ENCODE measurements around the gene MEAF6.

MEAF6 gene

DNA sequence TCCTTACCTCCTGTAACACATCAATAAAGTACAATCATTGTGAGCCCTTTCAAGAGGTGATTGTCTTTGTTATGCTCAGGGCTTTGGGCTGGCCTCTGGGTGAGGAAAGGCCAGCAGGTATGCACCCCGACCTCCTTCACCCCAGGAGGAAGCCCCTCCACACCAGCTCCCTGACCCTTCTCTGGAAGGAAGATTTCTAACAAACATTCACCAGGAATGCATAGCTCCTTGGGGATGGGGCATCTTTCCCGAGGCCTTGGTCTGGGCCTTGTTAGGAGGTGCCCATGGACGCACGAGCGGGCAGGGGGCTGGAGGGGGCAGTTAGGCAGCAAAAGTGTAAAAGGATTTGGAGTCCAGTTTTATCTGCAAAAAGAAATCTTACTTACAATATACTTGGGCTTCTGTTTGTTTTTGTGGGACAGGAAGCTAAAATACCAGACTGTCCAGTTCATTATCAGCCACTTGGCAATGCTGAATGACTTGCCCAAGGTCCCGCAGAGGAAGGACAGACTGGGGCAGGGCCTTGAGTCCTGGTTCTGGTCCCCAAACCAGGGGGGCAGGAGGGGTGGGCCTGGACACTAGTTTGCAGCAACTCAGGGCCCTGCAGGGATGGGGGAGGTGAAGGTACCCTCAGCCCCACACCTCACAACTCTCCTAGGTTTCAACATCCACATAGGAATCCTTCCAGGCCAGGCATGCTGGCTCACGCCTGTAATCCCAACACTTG lies 30.1 kb downstream of the MEAF6 start:
- DNase-seq (ENCODE audit: low read depth), result no peak

DNA sequence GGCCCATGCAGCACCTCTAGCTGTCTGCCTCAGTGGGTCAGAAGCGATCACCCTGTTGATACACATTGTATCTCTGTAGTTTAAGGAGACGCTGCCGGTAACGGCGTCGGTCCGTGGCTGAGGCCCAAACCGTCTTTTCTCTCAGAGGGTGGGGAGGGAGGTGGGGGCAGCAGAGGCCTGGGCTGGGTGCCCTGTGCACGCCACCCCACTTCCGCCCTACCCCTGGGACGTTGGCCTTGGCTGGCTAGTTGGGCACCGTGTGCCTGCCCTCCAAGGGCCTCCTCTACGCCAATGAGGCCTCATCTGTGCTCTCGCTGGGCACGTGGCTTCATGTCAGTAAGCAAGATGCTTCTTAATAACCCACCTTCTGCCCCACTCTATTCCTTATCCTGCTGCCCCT lies 30.8 kb downstream of the MEAF6 start:
- no peak for DNase-seq (ENCODE audit: low read depth)

DNA sequence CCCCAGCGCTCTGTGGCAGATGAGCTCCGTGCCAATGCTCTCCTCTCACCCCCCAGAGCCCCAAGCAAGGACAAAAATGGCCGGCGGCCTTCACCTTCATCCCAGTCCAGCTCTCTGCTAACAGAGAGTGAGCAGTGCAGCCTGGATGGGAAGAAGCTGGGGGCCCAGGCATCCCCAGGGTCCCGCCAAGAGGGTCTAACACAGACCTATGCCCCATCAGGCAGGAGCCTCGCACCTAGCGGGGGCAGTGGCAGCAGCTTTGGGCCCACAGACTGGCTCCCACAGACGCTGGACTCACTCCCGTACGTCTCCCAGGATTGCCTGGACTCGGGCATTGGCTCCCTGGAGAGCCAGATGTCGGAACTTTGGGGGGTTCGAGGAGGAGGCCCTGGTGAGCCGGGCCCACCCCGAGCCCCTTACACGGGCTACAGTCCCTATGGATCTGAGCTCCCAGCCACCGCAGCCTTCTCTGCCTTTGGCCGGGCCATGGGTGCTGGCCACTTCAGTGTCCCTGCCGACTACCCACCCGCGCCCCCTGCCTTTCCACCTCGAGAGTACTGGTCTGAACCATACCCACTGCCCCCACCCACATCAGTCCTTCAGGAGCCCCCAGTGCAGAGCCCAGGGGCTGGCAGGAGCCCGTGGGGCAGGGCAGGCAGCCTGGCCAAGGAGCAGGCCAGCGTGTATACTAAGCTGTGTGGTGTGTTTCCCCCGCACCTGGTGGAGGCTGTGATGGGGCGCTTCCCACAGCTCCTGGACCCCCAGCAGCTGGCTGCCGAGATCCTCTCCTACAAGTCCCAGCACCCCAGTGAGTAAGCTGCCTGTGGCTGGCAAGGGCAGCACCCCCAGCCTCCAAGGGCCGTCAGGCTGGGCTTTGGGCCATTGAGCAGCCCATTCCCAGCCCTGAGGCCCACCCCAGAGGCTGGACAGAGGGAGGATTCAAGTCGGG lies 31.5 kb downstream of the MEAF6 start:
- no peak for DNase-seq (ENCODE audit: low read depth)

DNA sequence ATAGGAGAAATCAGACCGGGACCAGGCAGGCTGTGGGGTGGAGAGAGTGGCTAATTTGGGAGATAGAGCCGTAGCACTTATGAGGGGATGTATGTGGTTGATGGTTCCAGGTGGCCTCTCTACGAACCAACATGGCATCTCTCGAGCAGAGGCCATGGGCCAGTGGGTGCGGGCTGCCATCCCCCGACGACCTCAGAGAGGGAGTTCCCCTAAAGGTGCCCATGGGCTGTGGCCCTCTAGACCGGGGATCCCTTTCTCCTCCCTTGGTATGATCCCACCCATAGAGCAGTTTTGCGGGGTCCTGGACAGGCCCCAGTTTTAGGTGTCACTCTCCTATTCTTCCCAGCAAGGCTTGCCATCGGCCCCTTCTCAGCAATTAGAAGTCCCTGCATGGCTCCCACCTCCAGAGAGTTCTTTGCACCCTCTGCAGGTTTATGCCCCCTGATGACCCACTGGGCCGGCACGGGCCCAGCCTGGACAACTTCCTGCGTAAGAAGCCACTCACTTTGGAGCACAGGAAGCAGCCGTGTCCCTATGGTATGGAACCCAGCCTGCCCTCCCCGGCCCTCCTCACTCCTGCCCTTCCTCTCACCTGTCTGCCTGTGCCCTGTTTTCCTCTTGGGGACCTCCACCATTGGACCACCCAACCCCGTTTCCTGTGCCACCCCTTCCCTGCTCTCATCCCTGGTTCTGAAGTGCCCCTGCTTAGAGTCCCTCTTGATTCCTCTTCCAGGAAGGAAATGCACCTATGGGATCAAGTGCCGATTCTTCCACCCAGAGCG lies 32.4 kb downstream of the MEAF6 start:
- DNase-seq (ENCODE audit: low read depth), result no peak

DNA sequence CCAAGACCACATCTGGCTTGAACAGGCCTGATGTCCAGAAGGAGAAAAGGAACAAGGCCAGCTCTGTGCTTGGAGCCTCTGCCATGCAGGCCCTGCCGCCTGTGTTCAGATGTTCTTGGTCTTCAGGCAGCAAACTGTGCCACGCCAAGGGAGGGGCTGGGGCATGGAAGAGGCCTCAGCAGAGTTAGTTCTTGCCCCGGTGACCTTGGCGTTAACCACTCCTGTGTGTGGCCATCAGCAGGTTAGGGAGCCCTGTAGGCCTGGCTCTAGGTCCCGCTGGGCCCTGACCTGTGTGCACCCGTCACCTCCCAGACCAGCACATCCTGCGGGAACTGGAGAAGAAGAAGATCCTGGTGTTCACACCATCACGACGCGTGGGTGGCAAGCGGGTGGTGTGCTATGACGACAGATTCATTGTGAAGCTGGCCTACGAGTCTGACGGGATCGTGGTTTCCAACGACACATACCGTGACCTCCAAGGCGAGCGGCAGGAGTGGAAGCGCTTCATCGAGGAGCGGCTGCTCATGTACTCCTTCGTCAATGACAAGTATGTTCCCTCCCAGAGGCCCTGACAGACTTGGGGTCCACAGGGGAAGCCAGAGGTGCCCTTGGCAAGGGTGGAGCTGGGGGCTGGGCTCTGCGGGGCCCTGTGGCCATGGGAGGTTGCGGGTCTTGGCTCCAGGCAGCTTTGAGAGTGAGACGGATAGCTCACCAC lies 33.1 kb downstream of the MEAF6 start:
- no peak for DNase-seq (ENCODE audit: low read depth)

DNA sequence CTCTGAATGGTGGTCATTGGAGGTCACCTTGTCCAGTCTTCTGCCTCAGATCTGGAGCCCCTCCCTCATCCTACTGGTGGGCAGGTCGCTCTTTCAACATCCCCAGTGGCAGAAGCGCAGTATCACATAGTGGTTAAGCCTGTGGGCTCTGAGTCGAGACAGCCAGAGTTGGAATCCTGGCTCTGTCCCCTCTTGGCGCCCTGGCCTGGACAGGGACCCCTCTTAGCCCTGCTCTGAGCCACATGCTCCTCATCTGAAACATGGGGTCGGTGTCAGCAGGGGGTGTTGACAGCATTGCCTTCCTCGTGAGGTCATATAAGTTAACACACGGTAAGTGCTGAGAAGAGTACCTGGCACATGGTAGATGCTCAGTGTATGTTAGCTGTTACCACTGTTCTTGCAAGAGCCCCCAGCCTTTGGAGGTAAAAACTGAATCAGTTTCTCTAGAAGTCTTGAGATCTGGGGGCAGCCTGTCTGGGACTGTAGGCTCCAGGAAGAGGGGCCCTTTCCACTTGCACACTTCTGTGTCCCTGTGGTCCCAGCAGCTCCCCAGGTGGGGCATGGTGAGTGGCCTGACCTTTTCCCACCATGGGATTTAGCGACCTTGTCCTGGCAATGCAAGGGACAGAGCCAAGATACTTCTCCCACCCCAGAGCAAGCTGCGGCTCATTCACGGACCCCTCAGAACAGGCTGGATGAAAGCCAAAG lies 33.8 kb downstream of the MEAF6 start:
- DNase-seq (ENCODE audit: low read depth), result no peak

DNA sequence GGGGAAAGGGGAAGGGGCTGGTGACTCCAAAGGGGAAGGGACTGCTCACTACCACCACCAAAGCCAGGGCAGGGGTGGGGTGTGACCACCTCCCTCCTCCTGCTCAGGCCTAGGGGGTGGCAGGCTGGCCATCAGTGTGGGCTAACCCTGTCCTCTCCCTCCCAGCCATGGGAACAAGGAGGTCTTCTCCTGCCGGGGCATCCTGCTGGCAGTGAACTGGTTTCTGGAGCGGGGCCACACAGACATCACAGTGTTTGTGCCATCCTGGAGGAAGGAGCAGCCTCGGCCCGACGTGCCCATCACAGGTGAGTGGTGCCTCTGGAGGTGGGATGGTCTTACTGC lies 34.5 kb downstream of the MEAF6 start:
- no peak for DNase-seq (ENCODE audit: low read depth)

DNA sequence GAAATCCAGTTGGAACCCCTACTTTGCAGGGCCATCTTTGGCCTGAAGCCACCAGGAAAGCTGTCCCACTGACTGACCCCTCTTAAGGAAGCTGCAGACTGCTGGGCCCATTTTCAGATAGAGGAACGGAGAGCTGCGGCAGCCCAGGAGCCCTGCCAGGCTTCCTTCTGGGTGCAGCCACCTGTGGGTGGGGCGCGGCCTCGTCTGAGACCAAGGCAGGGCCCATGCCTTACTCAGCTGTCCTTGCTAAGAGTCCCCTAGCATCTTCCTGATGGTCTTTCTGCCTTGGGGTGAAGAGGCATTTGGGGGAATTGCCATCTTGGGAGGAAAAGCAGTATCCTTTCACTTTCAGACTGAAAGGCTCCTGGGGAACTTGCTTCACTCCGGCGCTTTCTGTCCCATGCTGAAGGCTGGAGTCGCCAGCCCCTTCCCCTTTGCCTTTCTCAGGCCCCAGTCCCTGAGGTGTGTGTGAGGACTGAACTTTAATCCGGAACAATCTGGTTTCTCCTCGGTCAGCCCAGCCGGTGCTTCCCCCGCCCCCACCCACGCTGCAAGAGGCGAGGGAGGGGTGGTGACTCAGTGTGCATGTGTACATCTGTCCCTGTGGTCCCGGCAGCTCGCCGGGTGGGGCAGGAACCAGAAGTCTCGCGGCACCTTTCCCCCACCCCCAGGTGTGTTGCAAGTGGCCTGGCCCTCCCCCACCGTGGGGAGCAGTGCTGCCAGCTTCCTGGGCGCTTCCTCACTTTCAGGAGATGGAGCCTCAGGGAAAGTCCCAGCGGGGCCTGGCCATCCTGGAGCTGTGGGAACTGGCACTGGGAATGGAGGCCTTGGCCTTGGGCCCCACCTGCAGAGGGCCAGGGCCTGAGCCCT lies 35.1 kb downstream of the MEAF6 start:
- DNase-seq (ENCODE audit: low read depth), result peak; percentile 89

DNA sequence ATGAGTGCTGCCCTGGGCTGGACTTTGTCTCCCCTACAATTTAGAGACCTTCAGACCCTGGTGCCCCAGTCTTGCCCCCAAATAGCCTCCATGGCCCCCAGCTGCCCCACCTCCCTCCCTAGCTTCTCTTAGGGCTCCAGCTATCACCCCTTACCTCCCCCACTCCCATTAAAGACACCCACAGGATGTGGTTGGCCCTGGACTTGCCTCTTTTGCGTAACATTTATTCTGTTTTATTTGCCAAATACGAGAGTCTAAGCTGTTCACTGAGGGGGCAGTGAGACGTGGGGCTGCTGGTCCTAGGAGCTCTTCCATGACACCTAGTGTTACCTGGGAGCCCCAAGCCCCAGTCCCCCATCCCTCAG lies 35.7 kb downstream of the MEAF6 start:
- no peak for DNase-seq (ENCODE audit: low read depth)

DNA sequence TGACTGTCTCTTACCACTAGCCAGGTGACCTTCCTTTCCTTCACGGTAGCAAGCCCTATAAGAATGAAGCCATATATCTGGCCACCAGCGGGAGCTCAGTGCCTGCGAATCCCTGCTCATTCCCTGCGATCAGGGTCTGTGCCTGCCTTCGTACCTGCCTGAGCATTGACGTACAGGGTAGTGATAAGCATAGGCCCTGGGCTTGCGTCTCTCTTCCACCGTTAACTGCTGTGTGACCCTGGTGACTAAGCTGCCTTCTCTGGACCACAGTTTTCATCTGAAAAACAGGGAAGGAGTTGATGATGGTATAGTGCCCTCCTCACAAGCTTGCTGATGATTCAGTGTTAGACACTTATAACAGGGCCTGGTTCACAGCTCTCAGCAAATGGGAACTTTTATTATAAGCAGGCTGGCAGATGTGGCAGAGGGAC lies 36.1 kb downstream of the MEAF6 start:
- no peak for DNase-seq (ENCODE audit: low read depth)

DNA sequence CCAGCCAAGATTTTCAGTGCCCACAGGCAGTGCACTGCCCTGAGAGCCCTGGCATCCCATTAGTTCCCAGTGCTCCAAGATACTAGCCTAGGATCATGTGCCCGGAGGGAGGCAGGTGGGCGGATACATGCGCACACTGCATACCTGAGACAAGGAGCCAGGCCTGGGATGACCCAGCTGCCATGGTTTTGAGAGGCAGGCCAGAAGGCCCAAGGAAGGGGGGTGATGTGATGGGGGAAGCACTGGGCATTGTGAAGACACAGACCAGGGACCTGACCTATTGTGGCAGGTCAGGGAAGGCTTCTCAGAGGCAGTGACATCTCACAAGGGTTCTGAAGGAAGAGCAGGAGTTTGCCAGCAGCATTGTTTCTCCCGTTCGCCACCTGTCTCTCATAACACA lies 36.6 kb downstream of the MEAF6 start:
- no peak for DNase-seq (ENCODE audit: low read depth)

DNA sequence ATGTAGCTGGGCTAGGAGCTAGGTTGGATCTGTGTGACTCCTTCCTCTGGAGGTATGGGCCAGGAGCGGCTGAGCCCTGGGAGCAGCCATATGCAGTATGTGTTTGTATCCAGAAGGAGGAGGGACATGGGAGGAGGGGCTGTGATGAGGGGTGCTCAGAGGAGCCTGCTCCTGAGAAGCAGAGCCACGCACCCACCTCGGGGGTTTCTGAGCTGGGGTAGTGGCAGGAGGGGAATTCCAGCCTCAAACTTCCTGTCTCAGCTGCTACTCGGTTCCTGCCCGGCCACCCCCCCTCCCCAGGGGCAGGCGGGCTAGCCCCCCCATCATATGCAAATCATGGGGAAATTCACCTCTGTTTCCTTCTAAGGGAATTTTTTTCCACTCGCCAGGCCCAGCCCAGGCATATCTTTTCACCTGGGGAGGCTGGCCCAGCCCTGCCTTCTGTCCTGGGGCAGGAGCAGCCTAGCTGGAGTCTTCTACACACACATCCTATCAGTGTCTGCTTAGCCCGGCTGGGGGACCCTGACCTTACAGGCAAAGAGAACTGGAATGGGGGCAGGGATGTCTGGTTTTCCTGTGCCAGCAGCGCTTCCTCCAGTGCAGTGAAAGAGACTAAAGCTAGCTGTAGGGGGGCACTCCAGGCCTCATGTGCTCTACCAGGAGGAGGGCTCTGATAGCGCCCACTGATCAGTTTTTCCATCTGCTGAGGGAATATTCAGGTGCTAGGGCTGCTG lies 37.2 kb downstream of the MEAF6 start:
- DNase-seq (ENCODE audit: low read depth), result peak; percentile 84

DNA sequence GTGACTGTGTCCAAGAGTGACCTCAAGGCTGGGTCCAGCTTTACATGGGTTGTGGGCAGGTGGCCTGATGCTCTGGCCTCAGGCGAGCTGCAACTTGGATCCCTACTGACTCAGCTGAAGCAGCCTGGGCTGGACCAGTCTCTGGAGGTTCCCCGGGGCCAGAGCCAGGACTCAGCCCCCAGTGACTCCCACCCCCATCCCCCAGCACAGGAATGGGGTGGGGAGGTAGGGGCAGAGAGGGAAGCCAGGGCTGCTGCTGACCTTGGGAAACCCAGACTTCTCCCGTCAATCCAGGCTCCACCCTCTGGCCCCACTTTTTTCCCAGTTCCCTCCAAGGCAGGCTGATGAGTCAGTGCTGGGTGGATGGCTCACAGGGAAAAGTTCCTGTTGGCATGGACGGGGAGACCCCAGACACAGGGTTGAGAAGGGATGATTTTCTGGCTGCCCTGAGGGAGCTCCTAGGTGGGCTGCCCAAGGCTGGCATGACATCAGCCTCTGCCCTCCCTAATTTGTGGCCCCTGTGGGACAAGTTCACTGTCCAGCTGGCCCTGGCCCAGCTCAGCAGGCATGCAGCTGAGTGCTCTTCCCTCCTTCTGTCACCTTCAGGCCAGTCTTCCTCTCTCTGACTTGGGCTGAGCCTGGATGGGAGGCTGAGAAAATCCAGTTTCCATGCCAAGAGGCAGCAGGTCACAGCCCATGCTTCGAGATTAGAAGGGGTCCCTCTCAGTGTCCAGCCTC lies 37.9 kb downstream of the MEAF6 start:
- DNase-seq (ENCODE audit: low read depth), result no peak

DNA sequence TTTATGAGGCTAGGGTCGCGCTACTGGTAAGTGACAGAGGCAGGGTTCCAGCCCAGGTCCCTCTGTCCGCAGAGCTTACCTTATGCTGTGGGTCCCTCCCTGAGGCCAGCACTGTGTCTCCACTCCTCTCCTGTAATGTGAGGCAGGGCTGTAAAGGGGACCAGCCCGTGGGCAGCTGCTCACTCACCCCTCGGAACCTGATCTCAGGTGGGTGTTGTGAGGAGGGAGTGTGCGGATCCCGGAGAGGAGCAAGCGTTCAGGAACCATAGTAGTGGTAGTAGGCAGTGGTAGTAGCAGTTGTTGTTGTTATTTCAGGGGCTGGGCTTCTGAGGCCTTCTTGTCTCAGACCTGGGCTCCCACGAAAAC lies 38.5 kb downstream of the MEAF6 start:
- no peak for DNase-seq (ENCODE audit: low read depth)

DNA sequence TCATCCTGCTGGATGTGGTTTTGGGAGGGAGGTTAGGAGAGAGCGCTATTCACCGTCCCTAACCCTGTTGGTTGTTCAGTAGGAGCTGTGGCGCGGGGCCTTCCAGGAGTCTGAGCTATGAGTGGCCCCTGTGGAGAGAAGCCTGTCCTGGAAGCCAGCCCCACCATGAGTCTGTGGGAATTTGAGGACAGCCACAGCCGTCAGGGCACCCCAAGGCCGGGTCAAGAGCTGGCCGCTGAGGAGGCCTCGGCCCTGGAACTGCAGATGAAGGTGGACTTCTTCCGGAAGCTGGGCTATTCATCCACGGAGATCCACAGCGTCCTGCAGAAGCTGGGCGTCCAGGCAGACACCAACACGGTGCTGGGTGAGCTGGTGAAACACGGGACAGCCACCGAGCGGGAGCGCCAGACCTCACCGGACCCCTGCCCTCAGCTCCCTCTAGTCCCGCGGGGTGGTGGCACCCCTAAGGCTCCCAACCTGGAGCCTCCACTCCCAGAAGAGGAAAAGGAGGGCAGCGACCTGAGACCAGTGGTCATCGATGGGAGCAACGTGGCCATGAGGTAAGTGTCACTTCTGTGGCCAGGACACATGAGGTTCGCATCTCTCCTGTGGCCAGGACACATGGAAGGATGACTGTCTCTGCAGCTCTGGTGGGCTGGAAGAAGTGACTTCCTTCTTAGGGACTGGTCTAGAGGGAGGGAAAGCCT lies 39.0 kb downstream of the MEAF6 start:
- DNase-seq (ENCODE audit: low read depth), result no peak

DNA sequence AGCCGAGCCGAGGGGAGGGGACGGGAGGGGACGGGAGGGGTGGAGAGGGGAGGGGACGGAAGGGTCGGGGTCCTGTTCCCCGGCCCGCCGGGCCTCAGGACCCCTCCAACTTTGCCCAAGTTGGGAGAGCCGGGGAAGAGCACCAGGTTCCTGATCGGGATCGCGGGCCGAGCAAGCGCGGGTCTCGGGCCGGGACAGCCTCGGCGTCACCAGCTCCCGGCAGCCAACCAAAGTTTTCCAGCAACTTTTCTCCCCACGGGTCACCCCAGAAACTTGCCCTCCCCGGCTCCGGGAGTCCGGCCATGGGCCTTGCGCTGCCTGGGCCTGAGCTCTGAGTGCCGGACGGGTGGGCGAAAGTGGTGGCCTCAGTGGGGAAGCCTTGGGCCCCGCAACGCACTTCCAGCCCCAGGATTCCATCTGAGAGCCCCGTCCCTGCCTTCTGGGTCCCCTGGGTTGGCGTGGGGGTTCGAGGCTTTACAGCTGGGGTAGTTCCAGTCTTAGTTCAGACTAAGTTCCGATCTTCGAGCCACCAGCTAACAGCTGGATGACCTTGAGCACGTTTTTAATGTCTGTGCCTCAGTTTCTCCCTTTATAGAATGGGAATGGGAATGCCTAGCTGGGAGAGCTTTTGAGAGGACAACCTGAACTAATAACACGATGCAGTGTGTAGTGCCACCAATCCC lies 39.7 kb downstream of the MEAF6 start:
- no peak for DNase-seq (ENCODE audit: low read depth)

DNA sequence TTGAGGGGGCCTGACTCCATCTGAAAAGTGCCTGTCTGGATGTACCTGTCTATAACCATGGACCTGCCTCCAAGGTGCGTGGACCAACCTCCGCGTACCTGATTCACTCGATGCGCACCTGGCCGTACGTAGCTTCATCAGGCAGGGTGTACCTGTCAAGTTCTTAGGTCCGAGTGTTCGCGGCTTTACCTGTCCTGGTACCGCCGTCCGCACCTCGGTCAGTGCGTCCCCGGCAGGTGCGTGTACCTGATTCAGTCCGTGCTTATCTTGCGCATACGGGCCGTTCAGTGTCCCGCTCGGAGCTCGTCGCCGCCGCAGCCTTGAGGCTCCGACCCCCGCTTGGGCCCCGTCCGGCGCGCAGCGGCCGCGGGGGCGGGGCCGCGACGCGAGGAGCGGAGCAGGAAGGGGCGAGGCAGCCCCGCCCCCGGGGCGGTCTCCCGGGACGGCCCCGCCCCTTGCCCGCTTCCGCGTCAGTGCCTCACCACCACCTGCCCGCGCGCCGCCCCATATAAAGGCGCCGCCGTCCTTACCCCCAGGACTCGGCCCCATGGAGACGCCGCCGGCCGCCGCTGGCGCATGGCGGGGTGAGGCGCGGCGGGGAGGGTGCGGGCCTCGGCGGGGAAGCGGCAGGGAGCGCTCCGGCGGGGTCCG lies 40.4 kb downstream of the MEAF6 start, which contains the start of gene ZC3H12A:
TSS of gene ZC3H12A (plus strand) at position 535 of the 651 bp plus-strand sequence. CDS start 917 bp downstream, outside the sequence.
- DNase-seq (ENCODE audit: low read depth), result peak; percentile 90

All from activated gamma-delta T cell treated with anti-CD3 and anti-CD28 coated beads, Interleukin-2, amount 50 U/mL, for 16 hours (primary cell).